ENCODE measurements around the gene PHF5A.

Gene PHF5A

DNA sequence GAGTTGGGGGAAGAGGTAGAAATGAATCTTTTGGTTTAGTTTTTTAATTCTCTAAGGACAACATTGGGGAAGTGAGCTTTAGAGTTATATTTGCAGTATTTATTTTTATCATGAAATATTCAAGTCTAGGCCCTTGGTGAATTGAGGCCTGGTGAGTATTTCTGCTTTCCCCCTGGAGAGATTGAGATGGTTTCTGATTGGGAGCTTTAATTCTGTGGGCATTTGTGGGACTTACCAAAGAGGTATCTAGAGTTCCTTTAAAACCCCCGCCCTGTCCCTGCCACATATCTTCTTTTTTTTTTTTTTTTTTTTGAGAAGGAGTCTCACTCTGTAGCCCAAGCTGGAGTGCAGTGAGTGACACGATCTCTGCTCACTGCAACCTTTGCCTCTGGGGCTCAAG, 10.0 kb upstream of the PHF5A start:
- H3K27ac ChIP-seq (ENCODE audit: low read depth, low read length, poor library complexity, severe bottlenecking) = peak overlapping the region; percentile 68

DNA sequence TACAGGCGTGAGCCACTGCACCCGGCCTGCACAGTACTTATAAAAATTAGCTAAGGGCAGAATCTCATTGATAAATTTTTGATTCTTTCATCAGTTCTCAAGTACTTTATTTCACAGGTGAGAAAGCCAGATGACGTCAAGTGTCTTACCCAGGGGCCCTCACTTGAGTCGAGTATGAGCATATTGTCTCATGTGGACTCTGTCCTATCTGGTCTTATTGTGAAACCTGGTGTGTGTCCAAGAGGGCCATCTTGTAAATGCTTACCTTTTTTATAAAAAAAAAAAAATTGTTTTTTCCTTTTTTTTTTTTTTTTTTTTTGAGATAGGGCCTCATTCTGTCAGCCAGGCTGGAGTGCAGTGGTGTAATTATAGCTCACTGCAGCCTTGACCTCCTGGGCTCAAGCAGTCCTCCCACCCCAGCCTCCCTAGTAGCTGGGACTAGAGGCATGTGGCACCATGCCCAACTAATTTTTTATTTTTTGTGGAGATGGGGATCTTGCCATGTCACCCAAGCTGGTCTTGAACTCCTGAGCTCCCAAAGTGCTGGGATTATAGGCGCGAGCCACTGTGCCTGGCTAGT, 6.5 kb upstream of the PHF5A start:
- no peak overlapping the region for H3K9ac ChIP-seq (ENCODE audit: low read length)
- no peaks in the 10 kb centered on the region for H3F3A ChIP-seq (ENCODE audit: insufficient read depth, low read length)
- H3K4me3 ChIP-seq (ENCODE audit: low read depth, low read length, poor library complexity, severe bottlenecking) = no peak overlapping the region
- no peaks in the 10 kb centered on the region for H3K9me3 ChIP-seq (ENCODE audit: low read length)
- H4K20me1 ChIP-seq (ENCODE audit: insufficient read depth, low read length) = no peaks in the 10 kb centered on the region
- H3K79me2 ChIP-seq (ENCODE audit: insufficient read depth, low read length) = peaks cover 60% of the 10 kb centered on the region
- peaks cover 25% of the 10 kb centered on the region for H3K36me3 ChIP-seq (ENCODE audit: insufficient read depth, low read length)
- no peak for TF ChIP-seq EZH2 (IDR thresholded peaks at IDR 0.05; ENCODE audit: borderline replicate concordance, low read length)
- TF ChIP-seq, protein P1, sequence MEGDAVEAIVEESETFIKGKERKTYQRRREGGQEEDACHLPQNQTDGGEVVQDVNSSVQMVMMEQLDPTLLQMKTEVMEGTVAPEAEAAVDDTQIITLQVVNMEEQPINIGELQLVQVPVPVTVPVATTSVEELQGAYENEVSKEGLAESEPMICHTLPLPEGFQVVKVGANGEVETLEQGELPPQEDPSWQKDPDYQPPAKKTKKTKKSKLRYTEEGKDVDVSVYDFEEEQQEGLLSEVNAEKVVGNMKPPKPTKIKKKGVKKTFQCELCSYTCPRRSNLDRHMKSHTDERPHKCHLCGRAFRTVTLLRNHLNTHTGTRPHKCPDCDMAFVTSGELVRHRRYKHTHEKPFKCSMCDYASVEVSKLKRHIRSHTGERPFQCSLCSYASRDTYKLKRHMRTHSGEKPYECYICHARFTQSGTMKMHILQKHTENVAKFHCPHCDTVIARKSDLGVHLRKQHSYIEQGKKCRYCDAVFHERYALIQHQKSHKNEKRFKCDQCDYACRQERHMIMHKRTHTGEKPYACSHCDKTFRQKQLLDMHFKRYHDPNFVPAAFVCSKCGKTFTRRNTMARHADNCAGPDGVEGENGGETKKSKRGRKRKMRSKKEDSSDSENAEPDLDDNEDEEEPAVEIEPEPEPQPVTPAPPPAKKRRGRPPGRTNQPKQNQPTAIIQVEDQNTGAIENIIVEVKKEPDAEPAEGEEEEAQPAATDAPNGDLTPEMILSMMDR (IDR thresholded peaks at IDR 0.05; ENCODE audit: low read length) = no peak
- H2AFZ ChIP-seq (ENCODE audit: low read length) = no peak overlapping the region
- H3K4me2 ChIP-seq (ENCODE audit: low read length) = no peak overlapping the region
- peaks cover 79% of the 10 kb centered on the region for H3K4me1 ChIP-seq (ENCODE audit: insufficient read depth, low read length, severe bottlenecking)
- H3K27ac ChIP-seq (ENCODE audit: low read depth, low read length, poor library complexity, severe bottlenecking) = no peak overlapping the region
- H3K27me3 ChIP-seq (ENCODE audit: insufficient read depth, low read length) = no peaks in the 10 kb centered on the region
- H3K9me2 ChIP-seq (ENCODE audit: low read depth, low read length) = no peaks in the 10 kb centered on the region

More for the DNA sequence above, 10.0 kb upstream of the PHF5A start:
- Histone ChIP-seq H3K4me3 (ENCODE audit: low read depth, low read length, poor library complexity, severe bottlenecking) (no peak overlapping the region), H3K9ac (ENCODE audit: low read length) (peak overlapping the region; percentile 21; the same call in 1 of the 2 replicates), H4K20me1 (ENCODE audit: insufficient read depth, low read length) (no peaks in the 10 kb centered on the region), H3K9me2 (ENCODE audit: low read depth, low read length) (no peaks in the 10 kb centered on the region), H2AFZ (ENCODE audit: low read length) (no peak overlapping the region), H3K4me1 (ENCODE audit: insufficient read depth, low read length, severe bottlenecking) (peaks cover 76% of the 10 kb centered on the region), H3F3A (ENCODE audit: insufficient read depth, low read length) (no peaks in the 10 kb centered on the region), H3K36me3 (ENCODE audit: insufficient read depth, low read length) (peaks cover 11% of the 10 kb centered on the region), H3K9me3 (ENCODE audit: low read length) (no peaks in the 10 kb centered on the region), H3K4me2 (ENCODE audit: low read length) (peak overlapping the region; percentile 52; the same call in 1 of the 2 replicates), H3K79me2 (ENCODE audit: insufficient read depth, low read length) (peaks cover 58% of the 10 kb centered on the region), H3K27me3 (ENCODE audit: insufficient read depth, low read length) (no peaks in the 10 kb centered on the region)
- TF ChIP-seq, protein P1 (IDR thresholded peaks at IDR 0.05; ENCODE audit: low read length) = no peak
- TF ChIP-seq EZH2 (IDR thresholded peaks at IDR 0.05; ENCODE audit: borderline replicate concordance, low read length) = no peak

DNA sequence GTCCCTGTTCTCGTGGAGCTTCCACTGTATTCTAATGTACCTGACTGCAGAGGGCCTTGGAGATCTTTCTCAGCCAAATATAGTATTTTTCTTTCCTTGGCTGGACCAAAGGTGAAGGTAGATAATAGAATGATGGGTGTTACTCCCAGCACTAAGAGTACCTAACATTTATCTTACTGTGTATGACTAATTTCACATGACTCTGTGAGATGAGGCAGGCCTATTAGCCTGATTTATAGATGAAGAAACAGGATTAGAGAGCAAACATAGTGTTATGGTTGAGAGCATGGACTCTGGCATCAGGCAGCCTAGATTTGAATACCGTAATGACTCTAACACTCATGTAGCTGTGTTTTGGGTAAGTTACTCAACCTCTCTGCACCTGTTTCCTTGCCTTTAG, 3.1 kb upstream of the PHF5A start:
- H3K79me2 ChIP-seq (ENCODE audit: insufficient read depth, low read length) = peaks cover 73% of the 10 kb centered on the region
- no peak overlapping the region for H2AFZ ChIP-seq (ENCODE audit: low read length)
- H4K20me1 ChIP-seq (ENCODE audit: insufficient read depth, low read length) = no peaks in the 10 kb centered on the region
- H3K9me2 ChIP-seq (ENCODE audit: low read depth, low read length) = no peaks in the 10 kb centered on the region
- peaks cover 69% of the 10 kb centered on the region for H3K4me1 ChIP-seq (ENCODE audit: insufficient read depth, low read length, severe bottlenecking)
- H3K9me3 ChIP-seq (ENCODE audit: low read length) = no peaks in the 10 kb centered on the region
- no peak overlapping the region for H3K27ac ChIP-seq (ENCODE audit: low read depth, low read length, poor library complexity, severe bottlenecking)
- no peak overlapping the region for H3K4me3 ChIP-seq (ENCODE audit: low read depth, low read length, poor library complexity, severe bottlenecking)
- TF ChIP-seq, protein P1 (IDR thresholded peaks at IDR 0.05; ENCODE audit: low read length) = no peak
- no peak for TF ChIP-seq EZH2 (IDR thresholded peaks at IDR 0.05; ENCODE audit: borderline replicate concordance, low read length)
- H3K27me3 ChIP-seq (ENCODE audit: insufficient read depth, low read length) = no peaks in the 10 kb centered on the region
- H3K4me2 ChIP-seq (ENCODE audit: low read length) = peak overlapping the region; percentile 89; the same call in 1 of the 2 replicates
- H3K9ac ChIP-seq (ENCODE audit: low read length) = no peak overlapping the region; the same call in 1 of the 2 replicates
- H3F3A ChIP-seq (ENCODE audit: insufficient read depth, low read length) = no peaks in the 10 kb centered on the region
- H3K36me3 ChIP-seq (ENCODE audit: insufficient read depth, low read length) = peaks cover 27% of the 10 kb centered on the region
